Activated gamma-delta T cell treated with Interleukin-2 at 50 U/mL for 16 hours (primary cell): Measurements from ENCODE around the gene MAP3K15.
"Not testable (repeated sequence)": the region's sequence is repeated elsewhere in the genome, so short reads cannot be mapped to it uniquely, and the experiment has no call there.

Experiments used
- DNase-seq: peaks from one replicate; pipeline ENCODE4 v3.0.0-alpha.2; 2020

MAP3K15 gene

DNA sequence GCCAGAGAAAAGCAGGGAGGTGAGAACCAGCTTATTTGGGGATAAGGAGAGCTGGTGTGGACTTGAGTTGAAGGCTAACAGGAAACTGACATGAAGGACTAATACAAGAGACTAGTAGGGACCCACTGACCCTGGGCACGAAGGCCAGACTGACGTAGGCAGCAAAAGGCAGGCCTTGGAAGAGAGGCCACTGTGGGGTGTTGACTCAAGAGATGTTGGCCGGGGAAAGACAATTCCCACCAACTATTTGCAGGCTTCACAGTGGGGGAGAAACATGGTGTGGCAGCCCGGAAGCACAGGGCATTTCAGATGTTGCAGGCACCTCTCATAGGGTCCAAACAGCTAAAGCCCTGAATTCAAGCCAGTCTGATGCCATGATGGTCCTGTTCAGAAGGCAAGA lies 24.4 kb upstream of the MAP3K15 start:
- no peak for DNase-seq

DNA sequence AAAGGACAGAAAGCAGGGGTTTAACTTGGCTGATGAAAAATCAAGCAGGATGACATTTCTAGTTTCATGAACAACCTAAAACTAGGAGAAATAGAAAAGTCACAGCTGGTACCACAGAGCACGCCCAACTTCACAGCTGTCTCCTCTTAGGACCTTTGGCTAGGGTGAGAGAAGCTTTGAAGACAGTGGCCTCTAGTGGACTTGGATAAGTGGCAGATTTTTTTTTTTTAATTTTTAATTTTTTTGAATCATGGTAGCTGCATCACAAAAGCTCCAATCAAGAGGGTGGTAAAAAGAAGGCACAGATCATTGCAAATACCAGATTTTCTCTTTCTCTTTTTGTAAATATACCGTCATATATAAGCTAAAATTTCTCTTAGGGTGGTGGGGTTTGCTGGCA lies 20.2 kb upstream of the MAP3K15 start:
- DNase-seq = no peak

DNA sequence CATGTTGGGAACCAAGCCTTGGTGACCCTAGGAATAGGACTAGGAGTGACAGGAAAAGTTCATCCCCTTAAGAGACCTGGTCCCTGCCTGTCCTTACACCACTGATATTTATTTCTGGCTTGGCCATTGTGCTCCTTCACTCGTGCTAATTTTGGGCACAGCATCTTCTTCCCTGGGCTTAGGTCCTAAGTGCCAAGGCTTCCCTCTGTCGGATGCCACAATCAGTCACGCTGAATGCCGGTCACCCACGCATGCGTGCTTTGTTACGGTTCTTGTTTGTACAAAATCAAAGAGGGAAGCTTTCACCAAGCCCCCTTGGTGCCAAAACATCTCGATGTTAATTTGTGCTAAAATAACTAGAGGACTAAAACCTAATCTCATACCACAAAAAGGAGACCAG lies 17.4 kb upstream of the MAP3K15 start:
- no peak for DNase-seq

DNA sequence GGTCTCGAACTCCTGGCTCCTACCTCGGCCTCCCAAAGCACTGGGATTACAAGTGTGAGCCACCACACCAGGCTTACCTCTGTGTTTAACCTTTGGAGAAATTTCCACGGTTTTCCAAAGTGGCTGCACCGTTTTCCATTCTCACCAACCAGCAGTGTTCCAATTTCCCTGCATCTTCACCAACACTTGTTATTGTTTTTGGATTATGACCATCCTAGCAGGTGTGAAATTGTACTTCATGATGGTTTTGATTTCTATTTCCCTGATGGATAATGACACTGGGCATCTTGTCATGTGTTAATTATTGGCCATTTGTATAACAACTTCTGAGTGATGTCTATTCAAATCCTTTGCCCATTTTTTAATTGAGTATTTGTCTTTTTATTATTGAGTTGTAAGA lies 2.7 kb upstream of the MAP3K15 start:
- DNase-seq = no peak

GRCh38 chrX:19515615-19516105 lies 352 bp upstream of the MAP3K15 start:
- DNase-seq = no peak

GRCh38 chrX:19513383-19513782 lies 1.9 kb downstream of the MAP3K15 start:
- DNase-seq = no peak

DNA sequence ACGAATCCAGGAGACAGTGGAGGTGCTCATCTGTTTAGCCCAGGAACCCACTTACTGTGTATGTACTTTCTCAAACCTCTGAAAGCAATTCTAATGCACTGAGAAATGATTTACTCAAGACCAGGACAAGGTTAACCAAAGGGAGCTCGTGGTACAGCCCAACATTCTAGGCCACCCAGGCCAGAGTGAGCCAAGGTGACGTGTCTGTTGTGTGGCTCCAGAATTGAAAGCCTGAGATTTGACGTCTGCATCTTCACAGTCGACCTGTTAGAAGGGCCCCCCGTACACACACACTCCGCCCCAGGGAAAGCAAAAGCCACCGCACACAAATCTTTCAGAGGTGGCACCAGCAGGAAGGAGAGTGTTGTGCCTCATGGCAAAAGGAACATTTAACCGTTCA lies 2.3 kb downstream of the MAP3K15 start:
- no peak for DNase-seq

DNA sequence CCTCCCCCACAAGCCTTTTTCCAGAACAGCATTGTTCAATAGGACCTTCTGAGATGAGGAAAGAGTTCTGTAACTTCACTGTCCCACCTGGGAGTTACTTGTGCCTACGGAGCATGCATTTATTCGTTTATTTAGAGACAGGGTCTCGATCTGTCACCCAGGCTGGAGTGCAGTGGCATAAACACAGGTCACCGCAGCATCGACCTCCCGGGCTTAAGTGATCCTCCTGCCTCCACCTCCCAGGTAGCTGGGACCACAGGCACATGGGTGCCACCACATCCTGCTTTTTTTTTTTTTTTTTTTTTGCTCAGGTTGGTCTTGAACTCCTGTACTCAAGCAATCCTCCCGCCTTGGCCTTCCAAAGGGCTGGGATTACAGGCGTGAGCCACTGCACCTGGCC lies 2.9 kb downstream of the MAP3K15 start:
- no peak for DNase-seq

GRCh38 chrX:19511796-19512195 lies 3.5 kb downstream of the MAP3K15 start:
- DNase-seq = not testable (repeated sequence)

GRCh38 chrX:19496711-19497110 lies 18.6 kb downstream of the MAP3K15 start:
- DNase-seq = no peak

DNA sequence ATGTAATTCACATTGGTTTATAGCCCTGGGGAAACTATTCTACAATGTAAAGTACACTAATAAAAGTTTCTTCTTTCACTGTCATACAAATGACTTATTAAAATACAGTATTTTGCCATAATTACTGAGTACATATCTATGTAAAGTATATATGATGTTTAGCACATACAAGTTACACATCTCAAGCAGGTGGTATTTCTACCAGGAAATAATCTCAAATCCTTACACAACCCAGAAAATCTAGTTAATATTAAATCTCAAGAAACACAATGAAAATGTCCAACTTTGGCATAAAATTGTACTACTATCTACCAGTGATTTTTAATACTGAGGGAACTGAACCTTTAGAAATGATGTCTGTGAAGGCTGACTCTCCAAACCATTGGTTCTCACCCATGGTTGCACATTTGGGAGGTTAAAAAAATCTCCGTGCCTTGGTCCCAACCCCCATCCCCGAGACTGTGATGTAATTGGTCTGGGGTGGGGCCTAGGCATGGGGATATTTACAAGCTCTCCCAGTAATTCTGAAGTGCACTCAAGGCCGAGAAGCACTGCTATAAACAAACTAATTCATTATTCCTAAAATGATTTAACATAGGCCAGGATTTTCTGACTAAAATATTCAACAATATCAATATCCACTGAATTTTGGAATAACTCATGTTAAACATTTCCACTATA lies 27.6 kb downstream of the MAP3K15 start:
- DNase-seq = no peak

DNA sequence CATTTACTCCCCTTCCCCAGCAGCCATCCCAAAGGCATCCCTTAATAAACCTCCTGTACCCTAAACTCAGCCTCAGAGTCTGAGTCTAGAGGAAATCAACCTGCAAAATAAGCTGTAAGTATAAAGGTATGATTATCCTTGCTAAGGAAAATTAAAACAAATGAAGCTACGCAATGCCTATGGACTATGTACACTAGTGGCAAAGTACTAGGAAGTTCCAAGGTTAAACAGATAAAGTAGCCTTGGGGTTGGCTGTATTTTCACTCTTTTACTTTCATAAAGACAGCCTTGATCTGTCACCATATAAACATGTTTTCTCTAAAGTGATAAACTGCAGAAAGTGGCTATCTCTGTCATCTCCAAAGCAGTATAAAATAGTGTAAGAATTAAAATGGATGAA lies 35.9 kb downstream of the MAP3K15 start:
- DNase-seq = no peak

- DNase-seq = not testable (repeated sequence)
Observed at GRCh38 chrX:19468383-19468782, 46.9 kb downstream of the MAP3K15 start.

DNA sequence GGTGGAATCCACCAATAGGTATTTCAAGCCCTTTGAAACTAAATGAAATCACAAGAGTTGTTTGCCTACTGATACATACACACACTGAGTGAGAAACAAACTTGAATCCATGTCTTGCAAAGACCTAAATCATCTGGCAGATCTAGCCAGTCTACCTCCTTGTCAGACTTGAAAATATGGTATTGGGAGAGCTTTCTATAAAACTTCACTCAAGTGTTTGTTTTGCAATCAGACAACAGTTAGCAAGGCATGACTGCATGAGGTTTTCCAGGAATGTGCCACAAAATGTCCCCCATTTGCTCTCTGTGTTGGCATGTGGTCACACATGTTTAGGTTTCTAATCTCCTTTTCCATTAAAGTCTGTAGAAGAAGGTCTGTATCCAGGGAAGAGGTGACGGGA lies 52.4 kb downstream of the MAP3K15 start:
- no peak for DNase-seq

DNA sequence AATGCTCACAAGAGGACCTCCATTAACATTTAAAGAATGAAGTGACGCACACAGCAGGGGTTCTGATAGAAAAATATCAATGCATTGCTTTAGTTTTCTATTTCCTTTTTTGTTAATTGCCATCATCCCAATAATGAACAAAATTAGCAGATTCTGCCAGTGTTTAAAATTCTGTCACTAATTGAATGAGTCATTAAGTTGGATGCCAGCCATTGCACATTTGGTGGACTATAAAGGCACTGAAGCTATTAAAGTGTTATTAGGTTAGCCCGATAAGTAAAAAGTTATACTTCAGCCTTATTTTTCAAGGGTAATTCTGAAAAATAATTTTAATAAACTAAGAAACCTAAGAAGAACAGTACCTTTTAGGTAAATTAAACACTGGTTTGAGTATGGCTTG lies 53.1 kb downstream of the MAP3K15 start:
- DNase-seq = no peak

- DNase-seq = no peak
Observed at GRCh38 chrX:19457662-19458061, 57.6 kb downstream of the MAP3K15 start.

DNA sequence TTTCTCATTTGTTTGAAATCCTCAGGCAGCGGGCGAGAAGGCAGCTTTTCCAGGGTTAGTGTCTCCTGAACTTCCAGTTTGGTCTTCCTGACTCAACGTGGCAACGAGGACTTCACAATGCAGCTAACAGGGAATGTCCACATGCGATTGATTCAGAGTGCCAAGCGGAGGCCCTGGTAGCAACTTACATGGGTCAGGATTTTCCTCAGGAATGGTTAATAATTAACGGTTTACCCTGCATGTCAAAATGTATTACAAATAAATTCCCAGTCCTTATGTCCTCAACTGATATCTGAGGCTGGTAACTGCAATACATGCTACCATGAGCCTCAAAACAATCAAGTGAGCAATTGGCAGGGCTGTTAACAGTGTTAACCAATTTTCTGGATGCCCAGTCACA lies 67.2 kb downstream of the MAP3K15 start:
- DNase-seq = no peak

- DNase-seq = no peak
Observed at GRCh38 chrX:19446397-19446796, 68.9 kb downstream of the MAP3K15 start.

DNA sequence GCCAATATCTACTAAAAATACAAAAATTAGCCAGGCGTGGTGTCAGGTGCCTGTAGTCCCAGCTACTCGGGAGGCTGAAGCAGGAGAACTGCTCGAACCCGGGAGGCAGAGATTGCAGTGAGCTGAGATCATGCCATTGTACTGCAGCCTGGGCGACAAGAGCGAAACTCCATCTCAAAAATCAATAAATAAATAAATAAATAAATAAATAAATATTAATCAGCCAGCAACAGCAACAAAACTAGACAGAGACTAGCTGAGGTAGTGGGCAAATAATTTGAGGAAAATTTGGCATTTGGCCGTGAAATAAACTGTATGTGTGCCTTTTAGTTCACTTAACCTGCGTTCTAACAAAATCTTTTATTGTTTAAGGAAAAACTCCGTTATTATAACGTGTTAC lies 69.5 kb downstream of the MAP3K15 start:
- DNase-seq = not testable (repeated sequence)

DNA sequence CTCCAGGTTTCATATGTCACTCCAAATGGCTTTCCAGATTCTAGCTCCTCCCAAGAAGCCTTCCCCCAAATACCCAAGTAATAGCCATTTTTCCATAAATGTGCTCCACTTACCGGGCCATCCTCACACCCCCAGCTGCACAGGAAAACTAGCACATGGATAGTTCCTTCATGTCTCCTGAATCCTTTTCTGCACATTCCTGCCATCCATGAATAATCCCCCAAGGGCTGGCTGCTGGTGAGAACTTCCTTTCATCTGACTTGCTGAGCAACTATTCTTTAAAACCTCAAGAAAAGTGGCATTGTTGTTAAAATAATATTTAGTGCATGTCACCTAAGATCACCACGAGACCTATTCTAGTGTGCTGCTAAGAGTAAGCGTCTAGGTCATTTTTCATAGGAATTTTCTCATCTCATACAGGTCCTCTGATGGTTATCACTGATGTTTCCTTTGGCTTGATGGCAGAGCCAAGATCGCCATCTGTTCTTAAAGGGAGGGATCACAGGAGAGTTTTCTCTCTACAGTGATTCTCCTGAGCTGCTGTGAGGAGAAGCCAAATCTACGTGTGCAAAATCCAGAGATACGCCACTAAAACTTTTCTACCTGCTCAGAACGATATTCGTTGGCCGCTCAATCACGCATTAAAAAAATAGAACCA lies 71.3 kb downstream of the MAP3K15 start:
- no peak for DNase-seq

- DNase-seq = no peak
Observed at GRCh38 chrX:19440713-19441112, 74.6 kb downstream of the MAP3K15 start.

DNA sequence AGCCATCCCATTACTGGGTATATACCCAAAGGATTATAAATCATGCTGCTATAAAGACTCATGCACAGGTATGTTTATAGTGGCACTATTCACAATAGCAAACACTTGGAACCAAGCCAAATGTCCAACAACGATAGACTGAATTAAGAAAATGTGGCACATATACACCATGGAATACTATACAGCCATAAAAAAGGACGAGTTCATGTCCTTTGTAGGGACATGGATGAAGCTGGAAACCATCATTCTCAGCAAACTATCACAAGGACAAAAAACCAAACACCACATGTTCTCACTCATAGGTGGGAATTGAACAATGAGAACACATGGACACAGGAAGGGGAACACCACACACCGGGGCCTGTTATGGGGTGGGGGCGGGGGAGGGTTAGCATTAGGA lies 92.6 kb downstream of the MAP3K15 start:
- DNase-seq = not testable (repeated sequence)

DNA sequence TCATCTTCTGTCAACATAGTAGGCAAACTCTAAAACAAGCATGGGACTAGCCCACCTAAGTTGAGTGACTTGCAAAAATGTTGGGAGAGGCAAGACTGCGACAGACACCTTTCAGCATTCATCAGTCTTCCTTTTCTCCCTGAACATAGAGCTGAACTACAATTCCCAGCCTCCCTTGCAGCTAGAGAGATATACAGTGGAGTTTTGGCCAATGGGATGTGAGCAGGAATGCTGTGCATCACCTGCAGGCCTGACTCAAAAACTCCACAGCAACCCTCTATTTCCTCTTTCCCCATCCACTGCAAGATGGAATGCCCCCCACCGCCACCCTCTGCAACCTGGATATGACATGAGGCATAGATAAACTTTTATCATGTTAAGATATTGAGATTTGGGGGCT lies 105.0 kb downstream of the MAP3K15 start:
- DNase-seq = no peak

DNA sequence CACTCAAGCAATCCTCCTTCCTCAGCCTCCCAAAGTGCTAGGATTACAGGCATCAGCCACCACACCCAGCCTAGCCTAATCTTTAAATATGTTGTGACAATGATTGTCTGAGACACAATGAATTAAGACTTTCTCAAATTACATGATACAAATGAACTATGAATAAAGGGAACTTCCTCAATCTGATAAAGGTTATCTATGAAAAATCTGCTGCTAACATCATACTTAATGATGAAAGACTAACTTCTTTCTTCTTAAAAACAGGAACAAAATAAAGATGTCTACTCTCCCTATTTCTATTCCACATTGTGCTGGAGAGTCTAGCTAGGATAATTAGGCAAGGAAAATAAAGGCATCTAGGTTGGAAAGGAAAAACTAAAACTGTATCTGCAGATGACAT lies 111.6 kb downstream of the MAP3K15 start:
- DNase-seq = no peak

DNA sequence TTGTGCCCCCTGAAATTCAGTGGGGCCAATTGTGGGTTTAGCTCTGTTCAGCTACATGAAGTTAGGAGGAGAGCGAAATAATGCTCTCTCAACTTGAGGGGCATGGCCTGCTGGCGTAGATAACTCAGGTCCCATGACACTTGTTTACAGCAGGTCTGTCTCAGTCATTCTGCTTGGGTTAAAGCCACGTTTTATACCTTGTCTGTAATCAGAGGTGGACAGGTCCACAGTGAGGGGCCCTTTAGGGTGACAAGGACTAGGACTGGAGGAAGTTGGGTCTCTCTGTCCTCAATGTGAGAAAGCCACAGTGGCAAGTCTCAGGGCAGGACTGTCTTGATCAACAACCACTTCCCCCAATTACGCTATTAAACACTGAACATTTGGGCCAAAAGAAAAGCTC lies 122.6 kb downstream of the MAP3K15 start:
- DNase-seq = no peak
